Femur (tissue), 1 donor: ENCODE results near the gene FAM217A.

Experiments used
- DNase-seq: peaks from one replicate; pipeline ENCODE4 v3.0.0-alpha.2; 2017

FAM217A gene

DNA sequence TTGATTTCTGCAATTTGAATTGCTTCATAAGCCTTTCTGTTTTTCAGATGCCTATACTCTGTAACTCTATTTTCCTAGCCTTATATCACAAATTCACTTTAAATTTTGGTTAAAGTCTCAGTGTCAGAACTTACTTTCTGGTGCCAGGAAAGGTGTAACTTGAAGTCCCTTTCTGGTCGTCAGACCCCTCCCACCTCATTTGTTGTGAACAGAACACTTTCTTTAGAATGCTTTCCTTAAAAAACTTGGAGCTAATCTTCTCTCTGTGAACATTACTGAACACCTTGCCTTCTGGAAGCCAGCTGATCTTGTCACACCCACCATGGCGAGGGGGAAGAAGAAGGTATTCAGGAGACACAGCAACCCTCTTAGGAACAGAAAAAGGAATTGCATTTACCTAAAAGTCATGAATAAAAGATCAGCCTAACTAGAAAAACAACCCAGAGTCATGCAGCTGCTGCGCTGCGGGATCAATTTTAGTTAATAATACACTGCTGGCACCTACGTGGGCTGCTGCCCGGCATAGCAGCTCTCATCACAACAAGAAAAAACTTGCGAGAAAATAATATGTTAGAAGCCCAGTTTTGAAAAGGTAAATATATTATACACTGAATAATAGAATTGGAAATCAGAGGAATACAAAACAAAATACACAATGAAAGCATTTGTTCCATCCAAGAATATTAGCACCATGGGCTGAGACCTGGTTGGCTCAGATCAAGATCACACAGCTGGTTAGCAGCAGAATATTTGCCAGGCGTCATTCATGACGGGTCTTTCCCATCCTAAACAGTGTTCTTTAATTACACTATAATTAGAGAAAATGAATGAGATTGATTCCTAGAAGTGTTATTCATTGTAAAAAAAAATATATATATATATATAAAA is 5.8 kb upstream of the FAM217A start:
- DNase-seq, result no peak

DNA sequence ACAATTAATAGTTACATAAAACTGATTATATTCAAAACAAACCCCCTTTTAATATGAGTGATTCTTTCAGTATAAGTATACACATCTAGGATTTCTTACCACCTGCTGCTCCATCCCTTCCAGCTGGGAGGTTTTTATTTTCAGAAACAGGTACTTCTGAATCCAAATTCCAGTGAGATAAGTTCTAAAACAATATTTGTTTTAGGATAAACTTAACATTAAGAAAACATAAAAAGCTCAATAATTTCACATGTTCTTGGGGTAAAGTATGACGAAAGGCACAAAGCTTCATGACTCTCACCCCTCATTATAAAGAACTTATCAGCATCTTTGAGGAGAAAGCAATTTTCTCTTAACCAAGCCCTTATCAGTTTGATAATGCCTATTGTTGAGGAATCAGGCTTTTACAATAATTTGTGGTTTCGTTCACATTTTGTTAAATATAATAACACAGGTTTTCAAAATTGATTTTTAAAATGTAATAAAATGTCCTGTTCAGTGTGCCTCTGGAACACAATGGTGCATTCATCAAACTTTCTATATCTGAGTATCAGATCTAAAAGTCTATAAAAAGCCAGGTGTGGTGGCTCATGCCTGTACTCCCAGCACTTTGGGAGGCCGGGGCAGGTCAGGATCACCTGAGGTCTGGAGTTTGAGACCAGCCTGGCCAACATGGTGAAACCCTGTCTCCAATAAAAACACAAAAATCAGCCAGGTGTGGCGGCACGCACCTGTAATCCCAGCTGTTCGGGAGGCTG is 4.3 kb downstream of the FAM217A start:
- no peak for DNase-seq

DNA sequence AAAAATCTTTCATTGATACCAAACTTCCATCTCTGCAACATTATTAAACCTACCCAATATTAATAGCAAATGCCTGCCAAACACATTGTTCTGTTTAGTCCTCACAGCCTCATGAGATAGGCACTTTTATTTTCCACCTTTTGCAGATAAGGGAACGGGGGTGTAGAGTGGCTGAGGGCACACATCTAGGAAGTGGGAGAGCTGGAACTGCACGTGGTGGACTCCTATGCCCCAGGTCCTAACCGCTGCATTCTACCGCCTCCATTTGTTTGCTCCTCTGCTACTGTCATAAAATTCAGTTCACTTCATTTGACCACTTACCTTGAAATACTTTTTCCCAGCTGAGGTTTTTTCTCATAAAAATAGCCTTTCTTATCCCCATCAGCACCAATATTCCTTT is 7.6 kb downstream of the FAM217A start:
- no peak for DNase-seq

DNA sequence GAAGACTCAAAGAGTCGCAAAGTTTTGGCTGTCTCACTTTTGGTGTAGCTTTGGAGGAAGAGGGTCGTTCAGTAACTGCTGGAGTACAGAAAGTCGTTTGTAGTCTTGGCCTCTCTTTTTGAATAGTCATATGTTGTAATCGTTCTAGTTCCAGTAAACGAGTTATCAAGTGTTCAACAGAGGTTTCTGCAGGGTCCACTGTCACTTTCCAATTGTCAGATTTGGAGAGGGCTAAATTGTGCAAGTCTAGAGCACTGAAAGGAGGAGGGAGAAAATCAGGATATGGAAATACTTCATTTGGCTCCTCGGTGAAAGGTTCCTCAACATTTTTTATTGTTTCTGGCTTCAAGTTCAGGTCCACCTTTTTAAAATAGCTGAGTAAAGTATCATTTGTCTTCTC is 9.7 kb downstream of the FAM217A start:
- DNase-seq, result no peak

DNA sequence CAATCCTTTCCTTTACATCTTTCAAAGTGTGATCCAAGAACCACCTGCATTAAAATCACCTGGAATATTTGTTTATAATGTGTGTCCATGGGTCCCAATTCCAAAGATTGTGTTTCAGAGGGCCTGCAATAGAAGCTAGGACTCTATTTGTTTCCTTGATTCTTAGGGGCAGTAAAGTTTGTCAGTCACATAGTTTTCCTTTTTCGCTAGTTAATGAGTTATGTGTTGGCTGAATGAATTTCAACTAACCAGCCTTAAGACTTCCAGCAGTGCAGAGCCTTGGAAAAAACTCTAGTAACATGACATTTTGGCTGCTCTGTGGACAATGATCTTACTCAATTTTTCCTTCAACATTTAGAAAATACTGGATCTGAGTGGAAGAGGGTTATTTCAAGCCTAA is 11.3 kb downstream of the FAM217A start:
- no peak for DNase-seq

DNA sequence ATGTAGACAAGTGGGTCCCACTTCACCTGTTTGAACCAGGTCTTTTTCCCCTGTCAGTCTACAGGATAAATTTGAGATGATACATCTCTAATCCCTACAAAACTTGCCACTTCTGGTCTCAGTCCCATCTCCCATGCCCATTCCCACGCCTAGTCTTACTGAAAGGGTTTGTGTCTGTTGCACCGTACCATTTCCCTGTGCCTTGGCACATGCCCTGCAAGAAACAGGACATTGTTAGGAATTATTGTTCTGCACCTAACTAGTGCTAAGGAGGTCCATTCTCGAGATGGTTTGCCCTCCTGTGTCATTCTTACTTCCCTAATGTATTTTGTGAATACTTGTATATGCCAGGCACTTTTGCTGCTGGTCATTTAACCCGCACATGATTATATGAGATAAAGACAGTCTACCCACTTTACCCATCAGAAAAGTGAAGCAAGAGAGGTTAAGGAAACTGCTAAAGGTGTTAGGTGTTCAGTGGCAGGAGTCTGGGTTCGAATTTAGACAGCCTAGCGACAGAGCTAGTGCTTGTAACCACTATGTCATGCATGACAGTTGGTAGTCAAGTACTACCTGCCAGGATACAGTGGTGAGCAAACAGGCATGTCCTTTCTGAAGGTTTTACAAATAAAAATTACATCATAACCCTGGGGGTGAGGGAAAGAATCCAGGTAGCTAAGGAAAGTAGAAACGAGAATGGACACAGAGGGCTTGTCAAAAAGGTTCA is 12.7 kb downstream of the FAM217A start:
- DNase-seq, result no peak

DNA sequence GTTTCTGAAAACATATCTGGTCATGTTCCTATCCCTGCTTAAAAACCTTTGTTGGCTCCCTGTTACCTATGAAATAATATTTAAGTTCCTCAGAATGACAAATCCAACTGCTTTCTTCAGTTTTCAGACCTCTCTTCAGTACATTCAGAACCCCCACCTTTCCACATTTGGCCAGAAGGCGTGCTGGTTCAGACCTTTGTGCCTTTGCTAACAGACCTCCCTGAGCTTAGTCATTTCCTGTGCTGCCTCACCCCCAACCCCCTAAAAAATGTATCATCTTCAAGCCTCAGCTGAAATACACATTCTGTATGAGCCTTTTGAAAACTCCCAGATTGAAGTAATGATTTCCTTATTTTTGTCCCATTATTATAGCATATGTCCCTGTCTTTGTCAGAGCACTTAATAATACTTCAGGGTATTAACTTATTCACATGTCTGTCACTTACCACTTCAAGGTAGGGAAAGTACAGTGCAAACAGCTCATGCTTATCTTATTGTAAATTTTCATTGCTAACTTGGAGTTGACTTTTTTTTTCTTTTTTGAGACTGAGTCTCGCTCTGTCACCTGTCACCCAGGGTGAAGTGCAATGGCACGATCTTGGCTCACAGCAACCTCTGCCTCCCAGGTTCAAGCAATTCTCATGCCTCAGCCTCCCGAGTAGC is 19.7 kb downstream of the FAM217A start:
- DNase-seq, result no peak

DNA sequence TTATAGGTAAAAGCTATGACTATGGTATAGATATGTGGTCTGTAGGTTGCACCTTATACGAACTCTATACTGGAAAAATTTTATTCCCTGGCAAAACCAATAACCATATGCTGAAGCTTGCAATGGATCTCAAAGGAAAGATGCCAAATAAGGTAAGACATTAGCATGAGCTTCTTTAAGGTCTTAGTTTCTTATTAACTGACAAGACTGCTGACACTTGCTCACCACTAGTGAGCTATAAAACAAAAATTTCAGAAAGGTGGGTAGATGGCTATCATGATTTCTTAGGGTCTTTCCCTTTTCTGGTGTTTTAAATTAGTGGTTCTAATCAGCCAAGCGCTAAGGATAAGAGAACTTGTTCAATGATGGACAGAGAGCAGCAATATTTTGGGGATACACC is 21.9 kb downstream of the FAM217A start:
- DNase-seq, result no peak

DNA sequence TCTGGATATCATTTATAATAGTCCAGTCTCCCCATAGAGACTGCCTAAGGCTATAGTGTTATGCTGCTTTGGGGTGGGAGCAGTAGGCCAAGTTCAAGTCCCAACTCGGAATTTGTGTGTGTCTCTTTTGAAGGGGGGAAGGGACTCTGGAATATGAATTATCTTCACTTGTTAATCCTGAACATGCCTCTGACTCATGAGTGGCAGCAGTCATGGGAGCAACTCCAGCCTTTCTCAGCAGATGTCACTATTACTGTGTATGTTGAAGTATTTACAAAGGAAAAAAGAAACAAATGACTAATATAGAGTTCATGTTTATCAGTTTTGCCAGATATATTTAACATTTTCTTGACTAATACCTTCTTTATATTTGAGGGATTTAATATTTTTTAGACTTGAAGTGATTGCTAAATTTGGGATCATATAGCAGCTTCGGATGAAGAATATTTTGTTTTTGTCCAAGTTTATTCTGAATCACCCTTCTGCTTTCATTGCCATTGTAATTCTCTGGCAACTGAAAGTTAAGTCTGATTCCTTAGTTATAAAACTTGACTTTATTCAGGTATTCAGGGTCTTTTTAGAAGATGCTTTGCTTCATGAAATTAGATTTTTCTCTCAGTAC is 23.4 kb downstream of the FAM217A start:
- DNase-seq, result peak; percentile 28

DNA sequence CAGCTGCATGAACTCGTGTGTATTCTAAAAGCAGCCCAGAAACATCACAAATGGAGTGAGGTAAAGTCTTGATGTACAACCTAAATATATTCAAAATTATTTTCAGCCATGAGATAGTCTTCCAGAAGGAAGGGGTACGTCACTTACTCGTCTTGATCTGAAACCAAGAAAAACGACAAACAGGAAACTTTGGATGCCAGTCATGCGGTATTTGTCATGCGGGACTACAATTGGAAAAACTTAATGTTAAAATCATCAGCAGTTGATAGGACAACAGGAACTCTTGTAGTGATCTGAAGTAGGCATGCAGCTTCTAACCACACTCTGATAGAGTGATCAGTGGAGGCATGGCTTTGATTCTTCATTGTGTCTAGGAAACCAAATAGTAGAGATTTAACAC is 29.7 kb downstream of the FAM217A start:
- no peak for DNase-seq

DNA sequence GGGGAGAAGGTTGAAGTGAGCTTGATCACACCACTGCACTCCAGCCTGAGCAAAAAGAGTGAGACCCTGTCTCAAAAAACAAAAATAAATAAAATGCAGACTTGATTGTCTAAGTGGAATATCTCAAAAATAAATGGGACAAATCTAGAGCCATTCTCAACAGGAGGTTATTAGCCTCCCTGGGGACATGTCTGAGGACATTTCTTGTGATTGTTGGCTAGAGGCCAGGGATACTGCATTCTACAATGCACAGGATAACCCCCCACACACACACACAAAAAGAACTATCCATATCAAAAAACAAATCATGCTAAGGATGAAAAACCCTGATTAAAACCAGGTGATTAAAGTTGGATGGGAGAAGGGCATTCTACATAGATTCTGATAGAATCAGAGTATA is 37.5 kb downstream of the FAM217A start:
- no peak for DNase-seq

DNA sequence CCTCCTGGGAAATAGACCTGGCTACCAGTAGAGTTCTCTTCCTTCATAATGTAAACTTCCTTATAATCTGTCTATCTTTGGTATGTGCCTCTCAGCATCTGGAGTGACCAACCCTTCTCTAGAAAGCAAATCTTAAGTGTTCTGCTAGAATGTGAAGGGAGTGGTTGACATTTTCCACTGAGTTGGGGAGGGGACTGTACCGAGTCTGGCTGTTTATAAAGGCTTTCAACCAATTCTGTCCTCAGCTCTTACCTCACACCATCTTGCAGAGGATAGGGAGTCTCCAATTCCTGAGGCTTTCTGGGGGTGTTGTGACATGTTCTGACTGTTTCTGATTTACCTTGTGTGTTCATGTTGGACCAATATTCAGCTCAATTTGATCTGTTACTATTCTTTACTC is 39.6 kb downstream of the FAM217A start:
- DNase-seq, result no peak

DNA sequence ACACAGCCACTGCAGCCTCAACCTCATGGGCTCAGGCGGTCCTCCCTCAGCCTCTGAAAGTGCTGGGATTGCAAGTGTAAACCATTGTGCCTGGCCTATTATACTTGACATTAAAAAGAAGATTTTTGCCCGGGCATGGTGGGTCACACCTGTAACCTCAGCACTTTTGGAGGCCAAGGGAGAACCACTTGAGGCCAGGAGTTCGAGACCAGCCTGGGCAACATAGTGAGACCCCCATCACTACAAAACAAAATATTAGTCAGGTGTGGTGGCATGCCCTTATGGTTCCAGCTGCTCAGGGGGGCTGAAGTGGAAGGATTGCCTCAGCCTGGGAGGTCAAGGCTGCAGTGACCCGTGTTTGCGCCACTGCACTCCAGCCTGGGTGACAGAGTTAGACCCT is 42.4 kb downstream of the FAM217A start:
- no peak for DNase-seq

DNA sequence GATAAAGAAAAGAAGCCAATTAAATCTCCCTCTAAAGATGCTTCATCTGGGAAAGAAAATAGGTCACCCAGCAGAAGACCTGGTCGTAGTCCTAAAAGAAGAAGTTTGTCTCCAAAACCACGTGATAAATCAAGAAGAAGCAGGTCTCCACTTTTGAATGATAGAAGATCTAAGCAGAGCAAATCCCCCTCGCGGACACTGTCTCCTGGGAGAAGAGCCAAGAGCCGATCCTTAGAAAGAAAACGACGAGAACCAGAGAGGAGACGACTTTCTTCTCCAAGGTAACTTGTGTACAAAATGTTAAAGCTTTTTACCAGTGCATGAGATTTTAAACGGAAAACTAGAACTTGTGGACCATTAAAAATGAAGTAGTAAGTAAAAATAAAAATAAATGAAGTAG is 46.5 kb downstream of the FAM217A start:
- DNase-seq, result no peak

DNA sequence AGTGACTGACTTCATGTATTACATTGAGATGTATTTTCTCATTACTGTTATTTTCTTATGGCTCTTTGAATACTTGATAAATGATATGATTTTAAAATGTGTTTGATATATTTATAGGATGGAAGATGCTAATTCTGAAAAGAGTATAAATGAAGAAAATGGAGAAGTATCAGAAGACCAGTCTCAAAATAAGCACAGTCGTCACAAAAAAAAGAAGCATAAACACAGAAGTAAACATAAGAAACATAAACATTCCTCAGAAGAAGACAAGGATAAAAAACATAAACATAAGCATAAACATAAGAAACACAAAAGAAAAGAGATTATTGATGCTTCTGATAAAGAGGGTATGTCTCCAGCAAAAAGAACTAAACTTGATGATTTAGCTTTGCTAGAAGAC is 47.5 kb downstream of the FAM217A start:
- no peak for DNase-seq

DNA sequence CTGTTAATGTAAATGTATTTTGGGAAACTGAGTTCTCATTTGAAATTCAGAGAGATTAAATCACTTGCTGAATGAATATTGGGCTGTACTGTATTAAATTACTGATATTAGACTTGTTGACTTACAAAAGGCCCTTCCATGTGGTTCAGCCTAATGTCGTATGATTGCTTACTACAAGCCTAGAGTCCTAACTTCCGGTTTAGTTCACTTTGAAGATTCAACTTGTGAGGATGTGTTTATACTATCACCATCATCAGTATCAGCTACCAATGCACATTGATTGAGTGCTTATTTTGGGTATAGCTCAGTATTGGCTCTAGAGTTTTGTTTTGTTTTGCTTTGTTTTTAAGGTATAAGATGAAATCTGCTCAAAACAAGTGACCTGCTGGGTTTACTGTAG is 48.3 kb downstream of the FAM217A start:
- no peak for DNase-seq

DNA sequence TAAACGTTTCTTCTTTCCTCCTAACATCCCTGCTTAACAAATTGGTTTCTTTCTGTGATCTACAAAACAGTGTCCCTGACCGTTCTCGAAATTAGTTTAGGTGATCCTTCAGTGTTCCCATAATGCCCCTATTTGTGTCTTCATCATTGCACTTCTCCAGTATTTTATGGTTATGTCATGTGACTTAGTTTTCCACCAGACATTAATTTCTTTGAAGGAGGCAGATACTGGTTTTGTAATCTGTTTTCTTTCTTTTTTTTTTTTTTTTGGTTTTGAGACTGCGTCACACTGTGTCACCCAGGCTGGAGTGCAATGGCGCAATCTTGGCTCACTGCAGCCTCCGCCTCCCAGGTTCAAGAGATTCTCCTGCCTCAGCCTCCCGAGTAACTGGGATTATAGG is 49.2 kb downstream of the FAM217A start:
- no peak for DNase-seq

DNA sequence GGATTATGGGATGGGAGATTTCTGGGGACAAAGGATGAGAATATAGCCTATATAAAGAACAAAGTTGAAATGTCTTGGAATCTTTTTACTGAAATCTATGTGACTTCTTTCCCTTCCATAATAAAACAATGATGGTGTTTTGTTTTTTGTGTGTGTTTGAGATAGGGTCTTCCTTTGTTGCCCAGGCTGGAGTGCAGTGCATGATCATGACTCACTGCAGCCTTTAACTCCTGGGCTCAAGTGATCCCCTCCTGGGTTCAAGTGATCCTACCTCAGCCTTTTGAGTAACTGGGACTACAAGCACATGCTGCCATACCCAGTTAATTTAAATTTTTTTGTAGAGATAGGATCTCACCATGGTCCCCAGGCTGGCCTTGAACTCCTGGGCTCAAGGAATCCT is 50.9 kb downstream of the FAM217A start:
- DNase-seq, result no peak

DNA sequence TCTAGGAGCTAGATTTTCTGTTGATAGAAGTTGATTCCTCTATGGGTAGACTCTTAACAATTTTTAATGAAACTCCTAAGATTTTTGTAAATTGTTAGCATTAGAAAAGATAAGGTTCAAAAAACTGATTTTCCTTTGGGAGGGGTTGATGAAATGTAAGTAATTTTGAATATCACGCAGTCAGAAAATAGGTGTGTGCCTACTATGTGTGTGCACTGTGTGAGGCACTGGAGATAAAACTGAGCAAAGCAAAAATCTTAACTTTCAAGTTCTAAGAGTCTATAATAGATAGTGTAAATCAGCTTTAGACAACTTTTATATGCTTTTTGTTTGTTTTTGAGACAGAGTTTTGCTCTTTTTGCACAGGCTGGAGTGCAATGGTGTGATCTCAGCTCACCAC is 53.3 kb downstream of the FAM217A start:
- DNase-seq, result no peak

DNA sequence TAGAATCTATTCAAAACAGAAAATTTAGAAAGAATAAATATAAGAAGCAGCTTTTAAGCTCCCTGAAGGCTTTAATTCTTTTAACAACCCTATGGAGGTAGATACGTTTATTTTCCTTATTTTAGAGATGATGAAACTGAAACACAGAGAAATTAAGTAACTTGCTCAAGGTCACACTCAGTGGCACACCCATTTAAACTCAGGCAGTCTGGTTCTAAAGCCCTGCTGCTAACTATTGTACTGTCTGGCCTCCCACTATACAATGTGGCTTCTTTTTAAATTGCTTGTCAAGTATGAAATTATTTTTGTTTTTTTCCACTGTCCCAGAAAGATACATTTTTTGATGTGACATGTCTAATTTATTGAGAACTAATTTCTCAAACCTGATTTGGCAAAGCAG is 55.7 kb downstream of the FAM217A start:
- DNase-seq, result no peak

DNA sequence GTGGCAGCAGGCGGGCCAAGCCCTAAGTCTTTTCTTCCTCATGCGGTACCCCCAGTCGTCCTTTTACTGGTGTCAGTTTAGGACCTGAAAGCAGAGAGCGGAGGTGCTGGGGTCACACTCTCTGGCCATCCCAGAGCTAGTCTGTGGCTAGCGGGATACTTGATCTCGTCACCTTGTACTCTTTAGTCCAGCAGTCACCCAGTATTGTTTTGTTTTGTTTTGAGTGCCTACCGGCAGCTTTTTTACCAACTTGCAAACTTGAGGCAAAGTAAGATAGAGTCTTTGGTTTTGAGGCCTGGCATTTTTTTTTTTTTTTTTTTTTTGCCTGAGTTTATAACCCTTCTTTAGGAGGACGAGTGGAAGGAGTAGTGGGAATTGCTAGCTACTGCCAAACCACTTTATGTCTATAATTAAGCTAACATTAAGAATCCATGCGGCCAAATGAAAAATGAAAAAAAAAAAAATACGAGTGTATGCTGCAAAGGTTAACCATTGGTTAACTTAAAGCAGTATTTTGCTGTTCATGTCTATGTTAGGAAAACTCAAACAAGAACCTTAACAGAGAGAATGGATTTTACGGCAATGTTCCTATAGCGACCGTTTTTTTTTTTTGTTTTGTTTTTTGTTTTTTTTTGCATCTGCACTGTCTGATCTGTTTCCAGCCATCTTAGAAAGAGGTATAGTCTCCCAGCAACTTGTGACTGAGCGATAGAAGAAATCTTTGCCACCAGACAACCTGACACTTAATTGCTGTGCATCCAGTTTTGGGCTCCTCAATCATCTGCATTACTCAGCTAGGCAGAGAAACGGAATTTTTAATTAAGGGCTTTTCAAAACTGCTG is 56.9 kb downstream of the FAM217A start:
- DNase-seq, result no peak
